GM10847 (cell line): ENCODE measurements around the gene SIN3A.

Source experiments
- POLR2A ChIP-seq: IDR thresholded peaks from 2 replicates; pipeline ENCODE4 v1.6.1; 2011; ENCODE audit not compliant: insufficient read length; ENCODE audit errors: extremely low read depth

The SIN3A gene

GRCh38 chr15:75397494-75397893, 54.0 kb downstream of the SIN3A start:
- no peak for TF ChIP-seq POLR2A

GRCh38 chr15:75389791-75390382, 61.6 kb downstream of the SIN3A start:
- no peak for TF ChIP-seq POLR2A

GRCh38 chr15:75380773-75381172, 70.7 kb downstream of the SIN3A start:
- no peak for TF ChIP-seq POLR2A

GRCh38 chr15:75371901-75372688, 79.4 kb downstream of the SIN3A start:
- no peak for TF ChIP-seq POLR2A

- no peak for TF ChIP-seq POLR2A
Measured at GRCh38 chr15:75371486-75371885, 80.0 kb downstream of the SIN3A start.

GRCh38 chr15:75369897-75370581, 81.5 kb downstream of the SIN3A start:
- no peak for TF ChIP-seq POLR2A

GRCh38 chr15:75368689-75369239, 82.7 kb downstream of the SIN3A start:
- no peak for TF ChIP-seq POLR2A

GRCh38 chr15:75367913-75368688, 83.4 kb downstream of the SIN3A start, which contains the start of gene MAN2C1:
TSS of gene MAN2C1 (minus strand) at chr15:75368607. CDS start at chr15:75368583, 24 bp downstream.
- TF ChIP-seq POLR2A, result peak; percentile 85

- TF ChIP-seq POLR2A, result no peak
Measured at GRCh38 chr15:75367406-75367912, 84.0 kb downstream of the SIN3A start.

GRCh38 chr15:75367006-75367405, 84.5 kb downstream of the SIN3A start:
- no peak for TF ChIP-seq POLR2A

- TF ChIP-seq POLR2A, result no peak
Measured at GRCh38 chr15:75366163-75366562, 85.3 kb downstream of the SIN3A start.

GRCh38 chr15:75364881-75365280, 86.6 kb downstream of the SIN3A start:
- no peak for TF ChIP-seq POLR2A

- TF ChIP-seq POLR2A, result no peak
Measured at GRCh38 chr15:75363786-75364185, 87.7 kb downstream of the SIN3A start.

- TF ChIP-seq POLR2A, result no peak
Measured at GRCh38 chr15:75362642-75363249, 88.7 kb downstream of the SIN3A start.
